ENCODE data around the gene GNAI3.

The GNAI3 gene

DNA sequence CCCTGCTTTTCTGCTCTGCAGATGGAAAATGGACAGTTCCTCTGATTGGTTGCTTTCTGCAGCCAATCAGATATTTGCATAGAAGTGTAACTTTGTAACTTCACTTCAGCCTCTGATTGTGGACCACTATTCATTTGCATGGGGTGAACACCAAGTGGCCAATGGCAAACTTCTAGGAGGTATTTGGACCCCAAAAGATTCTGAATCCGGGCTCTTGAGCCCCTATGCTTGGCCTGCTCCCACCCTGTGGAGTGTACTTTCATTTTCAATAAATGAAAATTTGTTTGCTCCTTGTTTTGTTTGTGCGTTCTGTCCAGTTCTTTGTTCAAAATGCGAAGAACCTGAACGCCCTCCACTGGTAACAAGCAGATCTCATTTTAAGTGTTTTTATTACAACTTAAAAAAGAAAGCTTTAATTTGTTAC lies 101.1 kb downstream of the GNAI3 start:
- TF ChIP-seq, protein P1, sequence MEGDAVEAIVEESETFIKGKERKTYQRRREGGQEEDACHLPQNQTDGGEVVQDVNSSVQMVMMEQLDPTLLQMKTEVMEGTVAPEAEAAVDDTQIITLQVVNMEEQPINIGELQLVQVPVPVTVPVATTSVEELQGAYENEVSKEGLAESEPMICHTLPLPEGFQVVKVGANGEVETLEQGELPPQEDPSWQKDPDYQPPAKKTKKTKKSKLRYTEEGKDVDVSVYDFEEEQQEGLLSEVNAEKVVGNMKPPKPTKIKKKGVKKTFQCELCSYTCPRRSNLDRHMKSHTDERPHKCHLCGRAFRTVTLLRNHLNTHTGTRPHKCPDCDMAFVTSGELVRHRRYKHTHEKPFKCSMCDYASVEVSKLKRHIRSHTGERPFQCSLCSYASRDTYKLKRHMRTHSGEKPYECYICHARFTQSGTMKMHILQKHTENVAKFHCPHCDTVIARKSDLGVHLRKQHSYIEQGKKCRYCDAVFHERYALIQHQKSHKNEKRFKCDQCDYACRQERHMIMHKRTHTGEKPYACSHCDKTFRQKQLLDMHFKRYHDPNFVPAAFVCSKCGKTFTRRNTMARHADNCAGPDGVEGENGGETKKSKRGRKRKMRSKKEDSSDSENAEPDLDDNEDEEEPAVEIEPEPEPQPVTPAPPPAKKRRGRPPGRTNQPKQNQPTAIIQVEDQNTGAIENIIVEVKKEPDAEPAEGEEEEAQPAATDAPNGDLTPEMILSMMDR (IDR thresholded peaks at IDR 0.05; ENCODE audit: borderline replicate concordance, control extremely low read depth, extremely low read depth, insufficient read depth, missing control alignments) = no peak
- DNase-seq (ENCODE audit: low spot score) = no peak
- in situ Hi-C loops (cut with MboI; ENCODE audit: low sequenced_read_pairs, unreplicated experiment) = no loop called here

DNA sequence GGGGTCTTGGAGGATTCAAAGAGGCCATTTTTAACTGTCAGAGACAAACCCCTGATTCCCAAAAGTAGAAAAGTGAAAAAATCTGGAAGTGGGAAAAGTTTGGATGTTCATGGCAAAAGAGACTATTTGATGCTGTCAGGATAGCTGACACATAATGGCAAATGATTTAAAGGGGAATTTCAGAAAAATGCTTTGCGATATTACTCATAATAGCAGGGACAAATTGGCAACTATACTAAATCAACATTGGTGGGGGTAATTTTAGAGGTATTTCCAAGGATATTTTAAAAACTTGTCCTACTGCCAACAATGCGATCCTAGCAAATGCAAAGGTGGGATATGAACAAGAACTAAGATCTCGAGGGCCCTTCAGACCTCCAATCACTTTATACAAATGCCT lies 102.2 kb downstream of the GNAI3 start:
- TF ChIP-seq, protein P1 (IDR thresholded peaks at IDR 0.05; ENCODE audit: borderline replicate concordance, control extremely low read depth, extremely low read depth, insufficient read depth, missing control alignments) = no peak
- no peak for DNase-seq (ENCODE audit: low spot score)
- in situ Hi-C loops (cut with MboI; ENCODE audit: low sequenced_read_pairs, unreplicated experiment) = no loop called here

DNA sequence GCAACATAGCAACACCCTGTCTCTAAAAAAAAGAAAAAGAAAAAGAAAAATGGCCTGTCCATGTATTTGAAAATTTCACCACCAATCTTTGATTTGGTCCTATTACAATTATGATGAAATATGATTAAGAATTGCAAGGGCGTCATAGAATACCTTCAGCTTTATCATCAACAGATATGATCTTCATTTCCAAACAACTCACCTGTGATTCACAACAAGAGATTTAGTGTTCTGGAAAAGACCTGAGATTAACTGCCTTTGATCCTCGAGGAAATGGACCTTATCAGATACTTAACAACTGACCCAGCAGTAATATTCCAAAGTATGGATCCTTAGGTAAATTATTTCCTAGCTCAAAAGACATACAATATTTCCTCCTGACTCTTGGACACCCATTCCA lies 104.0 kb downstream of the GNAI3 start:
- in situ Hi-C loops (cut with MboI; ENCODE audit: low sequenced_read_pairs, unreplicated experiment) = no loop called here

DNA sequence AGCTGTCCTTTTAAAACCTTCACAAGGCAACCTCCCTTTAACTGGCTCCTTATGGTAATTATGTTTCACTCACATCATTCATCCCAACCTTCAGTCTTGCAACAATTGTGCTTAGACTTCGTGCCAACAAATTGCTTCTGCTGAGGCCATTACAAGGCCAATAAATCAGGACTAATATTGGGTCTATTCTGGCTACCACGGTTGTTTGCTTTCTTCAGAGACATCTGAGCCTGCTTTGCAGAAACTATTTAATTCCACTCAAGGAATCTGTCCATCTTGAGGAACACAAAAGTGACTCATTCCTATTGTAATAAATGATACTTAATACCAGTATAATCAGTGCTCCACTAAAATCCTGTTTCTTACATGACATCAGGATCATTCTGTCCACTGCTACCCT lies 104.9 kb downstream of the GNAI3 start:
- DNase-seq (ENCODE audit: low spot score) = no peak
- TF ChIP-seq, protein P1 (IDR thresholded peaks at IDR 0.05; ENCODE audit: borderline replicate concordance, control extremely low read depth, extremely low read depth, insufficient read depth, missing control alignments) = no peak
- in situ Hi-C loops (cut with MboI; ENCODE audit: low sequenced_read_pairs, unreplicated experiment) = no loop called here

More for the DNA sequence above, 104.0 kb downstream of the GNAI3 start:
- TF ChIP-seq, protein P1 (IDR thresholded peaks at IDR 0.05; ENCODE audit: borderline replicate concordance, control extremely low read depth, extremely low read depth, insufficient read depth, missing control alignments) = no peak
- no peak for DNase-seq (ENCODE audit: low spot score)

DNA sequence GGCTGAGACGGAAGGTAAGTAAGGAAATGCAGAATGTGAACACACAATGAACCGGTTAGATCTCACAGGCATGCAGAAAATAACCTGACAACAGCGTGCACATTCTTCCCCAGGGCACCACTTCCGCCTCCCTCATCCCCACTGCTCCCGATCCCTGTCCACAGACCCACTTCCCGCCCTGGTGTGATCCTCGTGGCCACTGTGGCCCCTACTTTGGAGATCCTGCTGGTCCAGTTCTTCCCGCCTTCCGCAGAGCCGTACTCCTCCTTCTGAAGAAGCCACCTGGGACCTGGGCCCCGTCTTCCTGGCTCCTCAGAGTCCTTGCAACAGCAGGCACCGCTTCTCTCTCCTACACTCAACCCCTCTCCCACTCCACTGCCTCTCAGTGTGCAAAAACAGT lies 106.1 kb downstream of the GNAI3 start:
- in situ Hi-C loops (cut with MboI; ENCODE audit: low sequenced_read_pairs, unreplicated experiment) = no loop called here
- TF ChIP-seq, protein P1 (IDR thresholded peaks at IDR 0.05; ENCODE audit: borderline replicate concordance, control extremely low read depth, extremely low read depth, insufficient read depth, missing control alignments) = no peak
- no peak for DNase-seq (ENCODE audit: low spot score)

DNA sequence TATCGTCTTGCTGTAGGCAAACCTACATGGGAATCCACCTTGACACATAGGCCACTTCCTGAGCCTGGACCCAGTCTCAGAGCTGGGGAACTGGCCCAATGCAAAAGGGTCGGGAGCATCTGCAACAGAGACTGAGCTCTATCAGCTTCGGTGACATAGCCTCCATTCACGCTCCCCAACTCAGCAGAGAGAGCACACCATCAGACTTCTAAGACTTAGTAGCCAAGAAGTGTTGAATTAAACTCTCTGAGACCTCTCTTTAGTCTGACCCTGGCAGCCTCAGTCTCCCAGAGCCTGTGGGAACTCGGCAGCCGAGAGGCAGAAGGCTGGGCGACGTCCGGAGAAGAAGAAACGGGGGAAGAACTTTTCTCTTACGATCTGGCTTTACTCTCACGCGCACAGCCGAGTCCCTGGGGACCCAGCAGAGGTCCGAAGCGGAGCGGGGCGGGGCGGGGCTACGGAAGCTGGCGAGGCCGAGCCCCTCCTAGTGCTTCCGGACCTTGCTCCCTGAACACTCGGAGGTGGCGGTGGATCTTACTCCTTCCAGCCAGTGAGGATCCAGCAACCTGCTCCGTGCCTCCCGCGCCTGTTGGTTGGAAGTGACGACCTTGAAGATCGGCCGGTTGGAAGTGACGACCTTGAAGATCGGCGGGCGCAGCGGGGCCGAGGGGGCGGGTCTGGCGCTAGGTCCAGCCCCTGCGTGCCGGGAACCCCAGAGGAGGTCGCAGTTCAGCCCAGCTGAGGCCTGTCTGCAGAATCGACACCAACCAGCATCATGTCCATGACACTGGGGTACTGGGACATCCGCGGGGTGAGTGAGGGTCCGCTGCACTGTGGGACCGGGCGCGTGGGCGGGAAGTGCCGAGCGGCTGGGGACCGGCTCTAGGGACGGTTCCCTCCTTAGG lies 107.5 kb downstream of the GNAI3 start, which contains the start of gene GSTM4:
TSS of gene GSTM4 (plus strand) at position 485 of the 905 bp plus-strand sequence. CDS start at position 776, 291 bp downstream.
- TF ChIP-seq, protein P1 (IDR thresholded peaks at IDR 0.05; ENCODE audit: borderline replicate concordance, control extremely low read depth, extremely low read depth, insufficient read depth, missing control alignments) = no peak
- DNase-seq (ENCODE audit: low spot score) = peak; percentile 94
- in situ Hi-C loops (cut with MboI; ENCODE audit: low sequenced_read_pairs, unreplicated experiment) = no loop called here
